NCI-H748 treated with DMSO at 0.1 percent for 48 hours (cell line): ENCODE measurements around the gene FKBP9.
"Not testable (repeated sequence)": the region's sequence is repeated elsewhere in the genome, so short reads cannot be mapped to it uniquely, and the experiment has no call there.

Experiments used
- DNase-seq: peaks from one replicate; lab custom pipeline; 2025; lab: John Stamatoyannopoulos, UW

The FKBP9 gene, protein sequence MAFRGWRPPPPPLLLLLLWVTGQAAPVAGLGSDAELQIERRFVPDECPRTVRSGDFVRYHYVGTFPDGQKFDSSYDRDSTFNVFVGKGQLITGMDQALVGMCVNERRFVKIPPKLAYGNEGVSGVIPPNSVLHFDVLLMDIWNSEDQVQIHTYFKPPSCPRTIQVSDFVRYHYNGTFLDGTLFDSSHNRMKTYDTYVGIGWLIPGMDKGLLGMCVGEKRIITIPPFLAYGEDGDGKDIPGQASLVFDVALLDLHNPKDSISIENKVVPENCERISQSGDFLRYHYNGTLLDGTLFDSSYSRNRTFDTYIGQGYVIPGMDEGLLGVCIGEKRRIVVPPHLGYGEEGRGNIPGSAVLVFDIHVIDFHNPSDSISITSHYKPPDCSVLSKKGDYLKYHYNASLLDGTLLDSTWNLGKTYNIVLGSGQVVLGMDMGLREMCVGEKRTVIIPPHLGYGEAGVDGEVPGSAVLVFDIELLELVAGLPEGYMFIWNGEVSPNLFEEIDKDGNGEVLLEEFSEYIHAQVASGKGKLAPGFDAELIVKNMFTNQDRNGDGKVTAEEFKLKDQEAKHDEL

DNA sequence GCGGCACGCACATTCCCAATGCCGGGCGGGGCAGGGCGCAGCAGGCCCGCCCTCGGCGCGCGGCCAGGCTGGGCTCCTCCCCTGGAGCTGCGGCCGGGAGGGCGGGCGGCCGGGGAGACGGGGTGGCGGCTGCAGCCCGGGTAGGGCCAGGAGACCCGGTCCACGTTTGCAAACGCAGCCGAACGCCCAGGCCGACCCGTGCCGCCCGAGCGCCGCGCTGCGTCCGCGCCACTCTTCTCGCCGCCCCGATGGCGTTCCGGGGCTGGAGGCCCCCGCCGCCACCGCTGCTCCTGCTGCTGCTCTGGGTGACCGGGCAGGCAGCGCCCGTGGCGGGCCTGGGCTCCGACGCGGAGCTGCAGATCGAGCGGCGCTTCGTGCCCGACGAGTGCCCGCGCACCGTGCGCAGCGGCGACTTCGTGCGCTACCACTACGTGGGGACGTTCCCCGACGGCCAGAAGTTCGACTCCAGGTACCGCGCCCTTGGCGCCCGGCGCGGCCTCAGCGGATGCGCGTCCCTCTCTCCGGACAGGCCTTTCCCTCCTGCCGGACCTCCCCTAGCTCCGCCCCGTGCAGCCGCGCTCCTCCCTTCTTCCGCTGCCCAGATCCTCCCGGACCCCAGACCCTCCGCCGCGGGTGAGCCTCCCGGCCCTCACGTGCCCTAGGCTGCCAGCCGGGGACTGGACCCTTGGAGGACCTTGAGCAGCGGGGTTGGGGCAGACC, at the start of gene FKBP9:
Gene FKBP9, plus strand, starts transcription at position 115 of the 720 bp plus-strand sequence. Its CDS starts 134 bp downstream, at position 249.
- peak; percentile 42 for DNase-seq

DNA sequence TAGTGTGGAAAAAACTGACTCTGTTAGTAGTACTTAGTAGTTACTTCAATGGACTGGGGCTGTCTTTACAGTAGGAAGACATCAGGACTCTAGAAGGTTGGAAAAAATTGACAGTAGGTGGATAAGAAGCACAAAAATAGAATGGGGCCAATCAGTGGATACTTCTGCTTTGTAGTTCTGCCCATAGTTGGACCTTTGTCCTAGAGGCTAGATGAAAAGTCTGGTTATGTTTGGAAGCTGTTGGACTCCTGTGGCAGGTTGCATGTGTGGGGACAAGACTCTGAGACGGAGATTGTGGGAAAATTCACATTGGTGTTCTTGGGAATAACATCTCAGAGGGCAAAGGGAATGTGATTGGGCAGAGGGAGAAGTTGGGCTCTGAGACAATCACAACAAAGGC, 47.0 kb upstream of the FKBP9 start:
- DNase-seq: no peak

DNA sequence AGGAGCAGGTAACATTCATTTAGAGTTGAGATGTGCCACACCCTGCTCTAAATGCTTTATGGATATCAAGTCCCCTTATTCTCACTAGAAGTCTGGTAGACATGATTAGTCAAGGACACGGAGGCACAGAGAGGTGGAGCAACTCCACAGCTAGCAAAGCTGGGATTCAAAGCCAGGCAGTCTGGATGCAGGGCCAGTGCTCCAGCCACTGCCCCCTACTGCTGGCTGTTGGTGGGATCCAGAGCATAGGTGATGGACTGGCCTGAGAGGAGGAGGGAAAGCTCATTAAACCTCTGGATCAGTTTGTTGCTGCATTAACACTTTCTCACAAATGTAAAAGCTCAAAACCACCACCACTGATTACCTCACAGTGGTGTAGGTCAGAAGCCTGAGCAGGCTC, 43.1 kb upstream of the FKBP9 start:
- DNase-seq: no peak

DNA sequence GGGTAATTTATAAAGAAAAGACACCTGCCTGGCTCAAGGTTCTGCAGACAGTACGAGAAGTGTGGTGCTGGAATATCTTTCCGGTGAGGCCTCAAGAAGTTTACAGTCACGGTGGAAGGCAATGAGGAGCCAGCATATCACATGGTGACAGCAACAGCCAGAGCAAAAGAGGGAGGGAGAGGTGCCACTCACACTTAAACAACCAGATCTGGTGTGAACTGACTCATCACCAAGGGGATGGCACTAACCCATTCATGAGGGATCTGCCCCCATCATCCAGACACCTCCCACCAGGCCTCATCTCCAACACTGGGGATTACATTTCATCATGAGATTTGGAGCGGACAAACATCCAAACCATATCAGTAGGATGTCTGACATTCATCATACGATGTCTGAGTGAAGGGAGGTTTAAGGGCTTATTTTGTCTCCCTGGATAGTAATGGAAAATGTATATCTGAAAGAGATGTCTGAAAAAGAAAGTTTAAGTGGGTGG, 42.2 kb upstream of the FKBP9 start:
- no peak for DNase-seq

DNA sequence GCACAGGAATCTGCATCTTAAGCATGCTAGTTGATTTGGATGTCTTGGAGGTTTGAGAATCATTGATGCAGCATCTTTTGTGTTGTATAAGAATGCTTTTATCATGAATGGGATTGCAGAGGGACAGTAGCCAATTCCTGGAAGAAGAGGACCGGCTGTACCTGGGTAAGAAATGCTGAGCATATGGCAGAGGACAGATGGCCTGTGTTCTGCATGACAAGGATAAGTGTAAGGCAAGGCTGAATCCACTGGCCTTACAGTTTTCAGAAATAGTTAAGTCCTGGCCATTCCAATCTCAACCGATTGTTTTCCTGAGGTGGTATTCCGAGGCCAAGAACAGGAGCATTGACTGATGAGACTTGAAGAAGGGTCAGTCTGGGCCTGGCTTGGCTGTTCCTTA, 41.2 kb upstream of the FKBP9 start:
- no peak for DNase-seq

DNA sequence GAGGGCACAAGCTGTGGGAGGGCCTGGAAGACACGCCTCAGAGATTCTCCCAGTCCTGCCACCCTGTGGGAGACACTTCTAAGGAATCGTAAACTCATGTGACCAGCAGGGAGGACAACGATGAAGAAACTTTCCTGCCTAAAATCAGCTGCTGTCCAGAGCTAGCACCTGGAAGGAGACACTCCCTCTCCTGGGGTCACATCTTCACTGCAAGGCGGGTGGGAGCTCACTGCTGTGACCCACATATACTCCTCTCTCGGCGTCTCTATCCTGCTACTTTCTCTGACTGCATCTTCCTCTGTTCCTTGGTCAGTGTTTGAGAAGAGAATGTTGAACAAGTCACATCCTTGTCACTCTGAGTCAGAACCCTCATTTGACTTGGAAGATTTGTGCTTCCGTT, 40.2 kb upstream of the FKBP9 start:
- not testable (repeated sequence) for DNase-seq

DNA sequence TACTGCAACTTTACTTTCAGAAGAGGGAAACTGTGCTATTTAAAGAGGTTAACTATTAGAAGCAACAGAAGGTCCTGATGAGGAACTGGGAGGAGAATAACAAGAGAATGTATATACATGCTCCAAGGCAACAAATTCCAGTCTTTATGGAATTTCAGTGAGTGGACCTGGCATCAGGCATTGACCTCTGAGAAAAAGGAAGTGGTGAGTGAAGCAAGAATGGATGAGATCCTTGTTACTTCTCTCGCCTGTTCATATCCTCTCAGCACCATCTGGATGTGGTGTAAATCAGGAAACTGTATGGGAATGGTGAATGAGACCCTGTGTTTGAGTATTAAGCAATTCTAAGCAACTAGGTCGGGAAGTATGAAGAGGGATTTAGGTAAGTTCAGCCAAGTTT, 35.3 kb upstream of the FKBP9 start:
- DNase-seq: no peak

DNA sequence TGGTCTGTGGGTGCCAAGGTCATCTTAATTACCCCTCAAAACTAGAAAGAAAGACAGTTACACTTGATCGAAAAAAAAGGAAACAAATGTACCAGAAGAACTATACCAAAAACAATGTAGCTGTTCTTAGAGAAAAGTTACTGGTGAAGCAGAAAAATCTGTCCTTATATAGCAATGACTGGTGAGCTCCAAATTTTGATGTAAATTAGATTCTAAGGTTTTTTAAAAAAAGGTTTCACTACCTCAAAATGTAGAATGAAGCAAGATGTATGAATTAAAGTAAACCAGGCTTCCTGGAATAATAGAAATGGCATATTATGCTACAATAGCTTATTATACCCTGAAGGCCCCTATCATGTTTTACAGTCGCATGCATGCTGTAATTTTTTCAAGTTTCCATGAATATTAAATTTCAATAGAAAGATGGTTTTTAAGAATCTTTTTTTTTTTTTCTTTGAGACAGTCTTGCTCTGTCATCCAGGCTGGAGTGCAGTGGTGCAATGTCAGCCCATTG, 28.4 kb upstream of the FKBP9 start:
- DNase-seq: no peak

DNA sequence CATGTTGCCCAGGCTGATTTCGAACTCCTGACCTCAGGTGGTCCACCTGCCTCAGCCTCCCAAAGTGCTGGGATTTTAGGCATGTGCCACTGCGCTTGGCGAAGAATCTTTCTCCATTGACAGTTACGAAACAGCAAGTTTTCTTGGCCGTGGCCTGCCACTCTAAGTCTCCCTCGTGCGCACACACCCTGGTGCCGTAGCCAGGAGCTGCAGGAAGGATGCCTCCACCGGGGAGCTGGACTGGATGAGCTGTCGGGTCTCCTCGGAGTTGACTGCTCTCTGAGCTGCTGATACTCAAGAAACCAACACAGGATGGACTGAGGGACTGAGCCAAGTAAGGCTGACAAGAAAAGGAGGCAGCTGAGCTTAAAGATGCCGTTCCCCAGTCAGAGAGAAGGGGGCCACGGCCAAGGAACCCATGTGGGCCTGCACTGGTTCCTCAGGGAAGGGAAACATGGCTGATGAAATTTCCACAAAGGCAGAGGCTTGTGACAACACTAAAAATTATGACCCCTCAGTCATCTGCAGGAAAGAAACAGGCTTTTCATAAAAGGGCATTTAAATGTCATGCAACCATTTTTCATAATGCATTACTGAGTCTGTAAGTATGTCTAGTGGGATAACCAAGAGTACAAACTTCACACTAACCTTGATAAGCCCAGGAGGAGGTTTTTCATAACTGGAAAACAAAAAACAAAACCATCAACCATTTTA, 27.7 kb upstream of the FKBP9 start:
- DNase-seq: no peak

DNA sequence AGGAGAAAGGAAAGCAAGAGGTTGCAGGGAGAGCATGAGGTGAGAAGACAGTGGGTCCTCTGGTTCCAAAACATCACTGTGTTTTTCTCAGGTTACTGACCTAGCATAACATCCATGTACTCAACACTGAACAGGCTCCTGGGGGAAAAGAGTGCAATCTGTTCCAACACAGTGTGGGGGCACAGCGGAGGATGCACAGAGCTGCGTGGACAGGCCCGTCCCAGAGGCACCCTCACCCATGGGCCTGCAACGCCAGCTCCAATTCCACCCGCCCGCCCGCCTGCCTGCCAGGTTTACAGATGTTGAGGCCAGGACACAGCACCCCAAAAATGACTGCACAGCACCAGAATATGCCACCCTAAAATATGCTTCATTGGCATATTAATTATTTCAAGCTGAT, 26.9 kb upstream of the FKBP9 start:
- no peak for DNase-seq

DNA sequence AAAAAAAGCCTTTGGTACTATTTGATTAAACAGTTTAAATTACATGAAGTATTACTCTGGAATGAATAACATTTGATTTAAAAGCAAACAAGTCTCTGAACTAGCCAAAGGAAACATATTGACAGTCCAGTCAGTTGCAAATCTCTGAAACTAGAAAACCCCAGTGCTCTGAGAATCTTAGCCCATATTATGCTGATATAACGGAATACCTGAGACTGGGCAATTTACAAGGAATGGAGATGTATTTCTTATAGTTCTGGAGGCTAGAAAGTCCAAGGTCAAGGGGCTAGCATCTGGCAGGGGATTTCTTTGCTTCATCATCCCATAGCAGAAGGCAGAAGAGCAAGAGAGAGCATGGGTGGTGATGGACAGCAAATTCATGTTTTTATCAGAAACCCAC, 21.7 kb upstream of the FKBP9 start:
- DNase-seq: no peak

DNA sequence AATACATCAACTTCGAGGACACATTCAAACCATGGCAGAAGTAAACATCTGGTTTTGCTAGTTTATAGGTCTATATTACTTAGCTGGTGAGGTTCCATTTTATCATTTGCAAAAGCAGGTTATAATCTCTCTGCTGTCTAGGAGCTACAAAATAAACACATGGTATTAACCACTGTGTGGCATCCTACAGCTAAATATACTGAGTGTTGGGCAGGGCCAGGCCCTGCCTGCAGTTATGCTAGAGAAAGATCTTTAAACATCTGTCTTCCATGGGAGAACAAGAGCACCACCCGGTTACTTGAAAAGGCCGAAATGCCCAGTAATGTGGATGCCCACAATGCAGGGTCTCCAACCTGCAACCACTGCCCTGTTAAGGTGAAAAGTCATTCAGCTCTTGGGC, 20.6 kb upstream of the FKBP9 start:
- no peak for DNase-seq

DNA sequence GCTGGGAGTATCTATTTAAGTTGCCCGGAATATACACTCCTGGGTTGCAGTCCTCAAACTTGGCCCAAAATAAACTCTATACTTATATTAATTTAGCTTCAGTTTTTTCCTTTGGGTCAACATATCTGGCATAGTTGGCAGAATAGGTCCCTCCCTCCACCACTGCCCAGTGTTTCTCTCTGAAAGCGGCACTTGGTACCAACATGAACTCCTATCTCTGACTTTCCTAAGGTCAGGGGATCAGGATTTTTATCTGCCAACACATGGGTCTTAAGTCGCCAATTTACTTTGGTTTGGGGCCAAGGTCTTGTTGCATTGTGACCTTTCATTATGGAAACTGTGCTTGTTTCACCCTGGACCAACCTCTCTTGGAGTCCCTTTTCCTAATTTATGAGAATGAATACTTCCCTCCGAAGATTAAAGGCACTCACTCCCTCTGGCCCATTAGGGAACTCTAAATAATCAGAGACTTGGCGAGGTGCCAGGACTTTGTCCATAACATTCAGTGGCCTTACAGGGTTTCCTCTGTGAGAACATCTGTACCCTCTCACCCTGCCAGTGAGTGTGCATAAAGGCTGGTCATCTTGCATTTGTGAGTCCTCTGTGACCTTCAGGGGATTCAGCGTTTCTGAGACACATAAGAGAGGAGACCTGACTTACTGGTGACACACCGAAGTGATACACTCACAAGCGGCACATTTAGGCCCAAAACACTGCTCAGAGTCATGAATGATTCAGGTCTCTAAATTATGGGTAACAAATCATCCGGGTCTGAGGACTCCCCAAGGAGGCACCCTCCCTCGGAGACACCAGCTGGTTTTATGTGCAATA, 19.7 kb upstream of the FKBP9 start:
- peak; percentile 44 for DNase-seq

DNA sequence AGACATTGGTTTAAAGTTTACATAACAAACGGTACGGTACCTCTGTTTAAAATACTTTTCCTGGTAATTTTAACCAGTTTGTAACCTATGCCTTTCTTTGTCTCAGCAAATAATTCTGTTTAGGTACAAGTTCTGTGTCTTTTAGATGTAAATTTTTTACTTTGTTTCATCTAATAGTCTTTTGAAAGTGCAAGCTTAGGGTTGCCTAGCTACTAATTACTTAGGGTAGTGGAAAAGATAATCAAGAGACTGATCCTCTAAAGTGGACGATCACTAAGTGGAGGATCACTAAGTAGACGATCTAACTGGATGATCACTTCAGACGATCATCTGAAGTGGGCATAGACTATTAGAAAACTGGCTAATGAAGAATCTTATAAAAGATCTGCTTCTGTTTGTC, 16.1 kb upstream of the FKBP9 start:
- DNase-seq: peak; percentile 17

DNA sequence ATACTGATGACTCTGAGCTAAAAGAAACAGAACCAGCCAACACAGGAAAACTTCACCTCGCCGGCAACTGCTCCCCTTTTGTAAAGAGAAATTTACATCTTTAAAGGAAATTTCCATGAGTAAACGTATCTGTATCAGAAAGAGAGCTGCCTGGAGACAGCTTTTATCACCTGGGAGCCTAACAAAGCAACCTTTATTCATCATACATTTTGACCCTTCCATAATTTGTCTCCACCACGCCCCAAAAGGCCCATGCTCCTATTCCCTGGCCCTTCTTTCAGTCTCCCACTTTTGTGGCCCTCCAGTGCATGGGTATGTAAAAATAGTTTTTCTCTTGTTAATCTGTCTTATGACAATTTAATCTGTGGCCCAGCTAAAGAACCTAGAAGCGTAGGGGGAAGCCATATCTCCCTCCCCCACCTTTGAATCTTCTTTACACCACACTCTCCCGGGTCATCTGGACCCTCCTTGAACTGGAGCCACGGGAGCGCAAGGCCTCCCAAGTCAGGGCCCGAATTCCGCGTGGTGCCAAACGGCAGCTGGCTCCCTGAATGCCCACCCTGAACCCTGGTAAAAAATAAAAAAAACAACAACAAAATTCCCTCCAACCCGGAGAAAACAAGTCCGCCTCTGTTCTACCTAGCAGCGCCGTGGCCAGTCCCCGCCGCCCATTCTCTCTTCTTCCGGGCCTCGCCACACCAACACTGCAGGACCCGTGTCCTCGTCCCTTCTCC, 15.4 kb upstream of the FKBP9 start:
- peak; percentile 20 for DNase-seq

DNA sequence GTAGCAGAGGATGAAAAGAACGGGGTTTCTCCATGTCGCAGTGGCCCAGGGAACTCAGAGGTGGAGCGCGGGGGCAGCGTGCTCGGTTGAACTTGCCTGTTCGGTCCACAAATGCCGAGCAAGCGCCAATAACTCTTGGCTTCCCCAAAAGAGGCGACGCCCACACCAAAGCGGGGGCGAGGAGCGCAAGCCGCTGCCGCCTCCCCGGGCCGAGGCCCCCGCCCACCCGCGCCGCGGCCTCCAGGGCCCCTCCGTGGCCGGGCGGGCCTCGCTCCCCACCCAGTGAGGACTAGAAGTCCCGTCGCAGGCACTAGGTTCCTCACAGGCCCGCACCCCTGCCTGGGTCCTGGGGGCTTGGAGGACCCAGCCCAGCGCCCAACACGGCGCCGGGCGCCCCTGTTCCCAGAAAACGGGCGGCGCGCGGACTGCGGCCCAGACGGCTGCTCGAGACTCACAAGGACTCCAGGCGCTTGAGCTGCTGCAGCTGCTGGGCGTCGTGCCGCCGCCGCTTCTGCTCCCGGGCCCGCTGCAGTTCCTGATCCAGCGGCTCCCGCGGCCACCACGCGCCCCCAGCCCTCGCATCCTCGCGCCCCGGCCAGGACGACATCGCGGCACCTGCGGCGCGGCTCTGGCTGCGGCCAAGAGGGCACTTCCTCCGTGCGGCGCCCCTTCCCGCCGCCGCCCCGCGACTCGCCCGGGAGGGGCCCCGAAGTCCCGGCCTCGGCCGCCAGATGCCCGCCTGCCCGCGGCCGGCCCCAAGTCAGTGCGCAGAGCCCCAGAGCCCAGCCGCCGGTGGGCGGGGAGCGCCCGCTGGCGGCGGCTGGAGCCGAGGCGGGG, 14.6 kb upstream of the FKBP9 start:
- DNase-seq: peak; percentile 52

DNA sequence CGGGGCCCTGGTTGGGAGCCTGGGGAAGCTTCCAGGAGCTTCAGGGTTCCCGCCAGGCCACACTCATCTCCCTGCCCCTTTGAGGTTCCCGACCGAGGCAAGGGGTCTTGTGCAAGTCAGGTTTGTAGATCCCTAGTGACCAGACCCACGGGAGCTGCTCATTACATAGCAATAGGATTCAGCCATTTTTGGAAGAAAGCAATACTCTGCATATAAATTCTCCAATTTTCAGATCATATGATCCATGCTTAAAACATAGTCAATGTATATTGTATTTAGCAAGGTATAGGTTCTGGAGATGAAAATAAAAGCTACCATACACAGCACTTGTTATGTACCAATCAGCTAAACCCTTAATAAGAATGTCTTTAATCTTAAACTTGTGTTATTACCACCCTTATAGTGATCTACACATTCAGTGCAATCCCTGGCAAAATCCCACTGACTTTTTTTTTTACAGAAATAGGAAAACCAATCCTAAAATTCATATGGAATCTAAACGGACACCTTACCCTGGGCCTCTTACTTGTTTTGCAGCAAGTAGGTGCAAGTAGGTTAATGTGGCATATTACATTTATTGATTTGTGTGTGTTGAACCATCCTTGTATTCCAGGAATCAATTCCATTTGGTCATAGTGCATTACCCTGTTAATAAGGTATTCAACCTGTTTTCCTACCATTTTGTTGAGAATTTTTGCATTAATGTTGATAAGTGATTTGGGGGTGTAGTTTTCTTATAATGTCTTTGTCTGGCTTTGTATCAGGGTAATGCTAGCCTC, 13.8 kb upstream of the FKBP9 start:
- no peak for DNase-seq

DNA sequence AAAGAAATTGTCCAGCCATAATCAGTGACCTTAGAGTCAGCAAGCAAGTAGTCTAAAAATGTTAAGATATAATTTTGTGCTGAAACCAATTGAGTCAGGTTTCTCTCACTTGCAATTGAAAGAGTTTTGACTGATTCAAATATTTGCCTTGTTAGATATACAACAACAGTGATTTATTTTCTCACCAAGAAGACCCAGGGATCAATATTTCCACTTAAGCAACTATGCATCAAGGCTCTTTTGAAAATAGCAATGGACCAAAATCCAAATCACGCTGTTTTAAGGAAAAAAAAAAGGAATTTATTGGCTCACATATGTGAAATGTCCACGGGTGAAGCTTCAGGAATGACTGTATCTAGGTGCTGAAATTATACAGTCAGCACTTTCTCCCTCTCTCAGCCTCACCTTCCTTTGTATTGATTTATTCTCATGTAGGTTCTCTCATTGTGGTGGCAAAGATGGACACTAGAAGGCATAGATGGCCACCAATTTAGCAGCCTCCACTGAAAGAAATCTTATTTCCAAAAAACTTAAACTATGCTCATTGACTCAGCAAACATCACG, 9.7 kb upstream of the FKBP9 start:
- DNase-seq: no peak
